GM19452 (cell line): ENCODE data around the gene METTL24.
"Not testable (repeated sequence)": the region's sequence is repeated elsewhere in the genome, so short reads cannot be mapped to it uniquely, and the experiment has no call there.

Experiments
- ATAC-seq: cut with Tn5 transposase; IDR thresholded peaks from one replicate; pipeline ENCODE4 v1.9.1; 2021; ENCODE audit not compliant: unreplicated experiment

Gene METTL24

GRCh38 chr6:110364364-110365105, 6.4 kb upstream of the METTL24 start:
- no peak for ATAC-seq

- no peak for ATAC-seq
These were observed 5.6 kb upstream of the METTL24 start for GRCh38 chr6:110363748-110364147.

GRCh38 chr6:110360676-110361075, 2.5 kb upstream of the METTL24 start:
- no peak for ATAC-seq

- ATAC-seq: no peak
These were observed 1.4 kb upstream of the METTL24 start for GRCh38 chr6:110359556-110359955.

- no peak for ATAC-seq
These were observed 508 bp upstream of the METTL24 start for GRCh38 chr6:110358553-110359160.

- ATAC-seq: no peak
These were observed 868 bp downstream of the METTL24 start for GRCh38 chr6:110357298-110357663.

- no peak for ATAC-seq
These were observed 1.4 kb downstream of the METTL24 start for GRCh38 chr6:110356778-110357177.

GRCh38 chr6:110355727-110356126, 2.4 kb downstream of the METTL24 start:
- ATAC-seq: no peak

- ATAC-seq: no peak
These were observed 3.1 kb downstream of the METTL24 start for GRCh38 chr6:110355022-110355421.

- ATAC-seq: no peak
These were observed 4.0 kb downstream of the METTL24 start for GRCh38 chr6:110354153-110354552.

GRCh38 chr6:110353457-110354001, 4.6 kb downstream of the METTL24 start:
- ATAC-seq: no peak

- ATAC-seq: no peak
These were observed 5.4 kb downstream of the METTL24 start for GRCh38 chr6:110352563-110353262.

GRCh38 chr6:110351986-110352385, 6.2 kb downstream of the METTL24 start:
- ATAC-seq: no peak

- ATAC-seq: no peak
These were observed 6.6 kb downstream of the METTL24 start for GRCh38 chr6:110351546-110351945.

GRCh38 chr6:110350593-110350992, 7.6 kb downstream of the METTL24 start:
- not testable (repeated sequence) for ATAC-seq

GRCh38 chr6:110348961-110349690, 9.0 kb downstream of the METTL24 start:
- ATAC-seq: no peak

- ATAC-seq: no peak
These were observed 13.1 kb downstream of the METTL24 start for GRCh38 chr6:110345025-110345424.

GRCh38 chr6:110342759-110343158, 15.4 kb downstream of the METTL24 start:
- no peak for ATAC-seq

GRCh38 chr6:110341663-110342596, 16.2 kb downstream of the METTL24 start:
- ATAC-seq: no peak

GRCh38 chr6:110341067-110341466, 17.1 kb downstream of the METTL24 start:
- no peak for ATAC-seq
